Thymus (tissue), 11 donors: ENCODE measurements around the gene USF2. TPM values are rescaled to one million over a fixed set of nuclear protein-coding genes. Genes with fewer than 3 reads are reported as not detected.

Experiments
- DNase-seq, 9 donors: peaks; one replicate each; pipeline ENCODE4 v3.0.0-alpha.2; 2013; ENCODE audit warnings: low spot score in 9 of 9, low read depth in 6 of 9, missing footprints in 1 of 9
- H3K27ac ChIP-seq, 2 donors: one replicate each; pipeline ENCODE4 v1.5.1; 2013; ENCODE audit warnings: control low read depth in 1 of 2, low read depth in 1 of 2, low read length in 1 of 2, mild to moderate bottlenecking in 1 of 2, moderate library complexity in 1 of 2
- H3K27me3 ChIP-seq, 2 donors: one replicate each; pipeline ENCODE4 v1.5.1; 2013; ENCODE audit warnings: low read length in 1 of 2; ENCODE audit not compliant: control insufficient read depth in 2 of 2, insufficient read depth in 1 of 2
- H3K36me3 ChIP-seq, 2 donors: one replicate each; pipeline ENCODE4 v1.5.1; 2013; ENCODE audit warnings: low read length in 1 of 2, mild to moderate bottlenecking in 1 of 2, moderate library complexity in 1 of 2; ENCODE audit not compliant: control insufficient read depth in 2 of 2, insufficient read depth in 2 of 2
- H3K4me1 ChIP-seq, 2 donors: one replicate each; pipeline ENCODE4 v1.5.1; 2013; ENCODE audit warnings: low read length in 2 of 2; ENCODE audit not compliant: control insufficient read depth in 2 of 2, insufficient read depth in 2 of 2
- H3K4me3 ChIP-seq, 2 donors: one replicate each; pipeline ENCODE4 v1.5.1; 2013; ENCODE audit warnings: low read length in 2 of 2, control low read depth in 1 of 2, mild to moderate bottlenecking in 1 of 2
- H3K9me3 ChIP-seq, 2 donors: one replicate each; pipeline ENCODE4 v1.5.1; 2013; ENCODE audit warnings: low read length in 1 of 2, mild to moderate bottlenecking in 1 of 2; ENCODE audit not compliant: control insufficient read depth in 2 of 2, insufficient read depth in 1 of 2
- WGBS: extraction: QIAGEN DNeasy Blood & Tissue Kit; methylation state at CpG from one replicate; pipeline ENCODE4 v1.1.7; 2013; 5-methylcytosine and 5-hydroxymethylcytosine counted together
- polyA plus RNA-seq: library from polyadenylated mRNA; stranded (reverse); fragments of 200-250 nt; gene quantifications from one replicate; pipeline ENCODE4 v1.2.3, GENCODE V29; 2013
- total RNA-seq: library from RNA; stranded (reverse); fragments of 120-200 nt; gene quantifications from one replicate; pipeline ENCODE4 v1.2.4, GENCODE V29; 2013
- donor health status: healthy.

Gene USF2
- total and polyA plus RNA-seq, 2 donors, result 58.8 to 151 TPM

DNA sequence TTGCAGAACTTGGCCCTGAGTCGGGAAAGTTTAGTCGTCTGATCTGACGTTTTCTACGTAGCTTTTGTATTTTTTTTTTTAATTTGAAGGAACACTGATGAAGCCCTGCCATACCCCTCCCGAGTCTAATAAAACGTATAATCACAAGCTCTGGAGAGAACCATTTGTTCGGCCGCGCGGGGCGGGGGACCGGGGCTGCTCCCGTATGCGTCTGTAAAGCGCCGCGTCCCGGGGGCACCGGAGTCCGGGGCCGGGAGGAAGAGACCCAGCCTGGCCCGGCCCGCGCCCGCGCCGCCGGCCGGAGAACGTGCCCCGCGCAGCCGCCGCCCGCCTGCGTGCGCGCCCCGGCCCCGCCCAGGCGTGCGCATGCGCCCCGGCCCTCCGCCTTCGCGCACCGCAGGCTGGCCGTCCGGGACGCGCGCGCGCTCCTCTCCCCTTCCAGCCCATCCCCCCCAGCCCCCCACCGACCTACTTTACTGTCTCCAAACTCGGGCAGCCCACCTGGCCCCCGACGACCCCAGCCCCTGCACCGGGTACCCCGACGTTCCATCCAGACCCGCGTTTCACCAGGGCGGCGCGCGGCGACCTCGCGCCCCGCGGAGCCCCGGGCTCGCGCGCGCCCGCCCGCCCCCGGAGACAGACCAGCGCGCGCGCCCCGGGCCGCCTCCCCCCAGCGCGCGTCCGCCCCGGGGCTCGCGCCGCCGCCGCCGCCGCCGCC lies 785 bp upstream of the USF2 start:
- H3K9me3 ChIP-seq, result no peaks in the 10 kb centered on the region
- peak; percentile 38 to 85 (median 67) for DNase-seq

DNA sequence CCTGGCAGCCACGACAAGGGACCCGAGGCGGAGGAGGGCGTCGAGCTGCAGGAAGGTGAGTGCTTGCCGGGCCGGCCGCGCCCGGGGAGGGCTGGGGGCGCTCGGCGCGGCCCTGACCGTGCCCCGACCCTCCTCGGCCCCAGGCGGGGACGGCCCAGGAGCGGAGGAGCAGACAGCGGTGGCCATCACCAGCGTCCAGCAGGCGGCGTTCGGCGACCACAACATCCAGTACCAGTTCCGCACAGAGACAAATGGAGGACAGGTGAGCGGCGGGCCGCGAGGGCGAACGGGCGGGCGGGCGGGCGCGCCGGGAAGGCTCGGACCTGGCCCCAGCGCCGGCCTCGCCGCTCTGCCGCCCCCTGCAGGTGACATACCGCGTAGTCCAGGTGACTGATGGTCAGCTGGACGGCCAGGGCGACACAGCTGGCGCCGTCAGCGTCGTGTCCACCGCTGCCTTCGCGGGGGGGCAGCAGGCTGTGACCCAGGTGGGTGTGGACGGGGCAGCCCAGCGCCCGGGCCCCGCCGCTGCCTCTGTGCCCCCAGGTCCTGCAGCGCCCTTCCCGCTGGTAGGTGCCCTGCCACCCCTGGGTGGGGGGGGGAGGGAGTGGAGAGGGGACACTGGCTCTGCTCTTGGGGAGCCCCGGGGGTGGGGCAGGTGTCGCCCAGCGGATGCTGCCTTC lies 816 bp downstream of the USF2 start:
- no peaks in the 10 kb centered on the region for H3K27me3 ChIP-seq
- peaks cover 11 to 25% of the 10 kb centered on the region in 2 donors for H3K4me1 ChIP-seq
- H3K9me3 ChIP-seq, result no peaks in the 10 kb centered on the region
- H3K36me3 ChIP-seq, result peaks cover 38 to 44% of the 10 kb centered on the region in 2 donors
- peak in 8 of 9 donors; percentile 22 to 68 (median 47) for DNase-seq
- peak overlapping the region in 1 of 2 donors; percentile 94 for H3K27ac ChIP-seq
- peak overlapping the region; percentile 30 to 94 for H3K4me3 ChIP-seq
- 6% methylated on average over 66 of the region's 66 CpGs for WGBS

More for the DNA sequence above, 785 bp upstream of the USF2 start:
- no peaks in the 10 kb centered on the region for H3K27me3 ChIP-seq
- peak overlapping the region; percentile 85 to 99 for H3K27ac ChIP-seq
- H3K4me3 ChIP-seq, result peak overlapping the region; percentile 65 to 94
- peaks cover 11 to 25% of the 10 kb centered on the region in 2 donors for H3K4me1 ChIP-seq
- peaks cover 24 to 28% of the 10 kb centered on the region in 2 donors for H3K36me3 ChIP-seq
- WGBS, result under 1% methylated on average over 100 of the region's 100 CpGs

DNA sequence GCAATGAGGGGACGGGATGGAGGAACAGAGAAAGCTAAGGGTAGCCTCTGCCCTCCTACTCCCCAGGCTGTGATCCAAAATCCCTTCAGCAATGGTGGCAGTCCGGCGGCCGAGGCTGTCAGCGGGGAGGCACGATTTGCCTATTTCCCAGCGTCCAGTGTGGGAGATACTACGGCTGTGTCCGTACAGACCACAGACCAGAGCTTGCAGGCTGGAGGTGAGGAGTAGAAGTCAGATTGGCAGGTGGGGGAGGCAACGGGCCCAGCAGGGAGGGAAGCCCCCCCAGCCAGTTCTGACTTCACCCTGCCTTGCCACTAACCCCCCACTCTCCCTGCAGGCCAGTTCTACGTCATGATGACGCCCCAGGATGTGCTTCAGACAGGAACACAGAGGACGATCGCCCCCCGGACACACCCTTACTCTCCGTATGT lies 1.6 kb downstream of the USF2 start:
- no peaks in the 10 kb centered on the region for H3K9me3 ChIP-seq
- H3K27me3 ChIP-seq, result no peaks in the 10 kb centered on the region
- 97% methylated on average over 16 of the region's 16 CpGs for WGBS
- peaks cover 11 to 20% of the 10 kb centered on the region in 2 donors for H3K4me1 ChIP-seq
- H3K36me3 ChIP-seq, result peaks cover 41 to 47% of the 10 kb centered on the region in 2 donors
- no peak for DNase-seq
- no peak overlapping the region for H3K27ac ChIP-seq
- H3K4me3 ChIP-seq, result no peak overlapping the region

DNA sequence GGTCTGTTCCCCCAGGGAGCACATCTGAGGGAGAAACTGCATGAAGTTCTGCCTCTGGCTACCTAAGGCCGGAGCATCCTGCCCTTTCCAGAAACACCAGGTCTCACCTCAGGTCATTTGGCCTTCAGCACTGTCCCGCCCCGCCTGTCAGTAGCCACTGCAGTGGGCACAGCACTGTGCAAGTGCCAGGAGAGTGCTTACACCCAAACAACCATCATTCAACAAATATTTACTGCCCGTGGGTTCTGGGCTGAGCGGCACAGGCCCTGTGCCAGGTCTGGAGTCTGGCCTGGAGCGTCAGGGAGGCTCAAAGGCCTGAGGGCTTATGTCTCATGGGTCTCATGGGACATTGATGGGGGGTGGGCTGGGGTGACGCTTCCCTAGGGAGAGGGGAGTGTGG lies 2.8 kb downstream of the USF2 start:
- Histone ChIP-seq H3K4me3 (no peak overlapping the region), H3K4me1 (peaks cover 11 to 12% of the 10 kb centered on the region in 2 donors), H3K9me3 (no peaks in the 10 kb centered on the region), H3K27ac (no peak overlapping the region), H3K27me3 (no peaks in the 10 kb centered on the region), H3K36me3 (peaks cover 50 to 56% of the 10 kb centered on the region in 2 donors)
- DNase-seq, result no peak
- 97% methylated on average over 7 of the region's 7 CpGs for WGBS

DNA sequence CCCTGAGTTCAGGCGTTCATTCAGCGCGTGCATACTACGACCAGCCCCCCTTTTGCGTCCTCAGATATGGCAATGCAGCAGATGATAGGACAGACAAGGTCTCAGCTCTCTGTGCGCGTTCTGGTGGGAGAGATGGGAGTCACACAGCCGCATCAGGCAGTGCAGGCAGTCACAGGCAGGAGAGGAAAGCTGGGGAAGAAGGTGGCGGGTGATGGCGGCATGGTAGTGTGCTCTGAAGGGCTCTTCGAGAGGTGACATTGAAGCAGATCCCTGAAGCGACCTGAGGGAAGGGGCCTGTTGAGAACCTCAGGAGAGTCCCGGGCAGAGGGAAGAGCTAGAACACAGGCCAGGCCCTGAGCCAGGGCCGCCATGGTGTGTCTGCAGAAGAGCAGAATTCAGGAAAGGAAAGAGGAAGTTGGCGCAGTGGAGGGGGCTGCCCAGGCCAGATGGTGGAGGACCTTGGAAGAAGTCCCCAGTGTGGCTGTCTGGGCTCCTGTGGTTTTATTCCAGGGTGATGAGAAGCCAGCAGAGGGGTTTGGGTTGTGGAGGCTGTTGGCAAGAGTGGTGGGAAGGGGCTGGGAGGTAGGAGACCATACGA lies 3.5 kb downstream of the USF2 start:
- Histone ChIP-seq H3K27ac (no peak overlapping the region), H3K36me3 (peaks cover 53 to 61% of the 10 kb centered on the region in 2 donors), H3K9me3 (no peaks in the 10 kb centered on the region), H3K27me3 (no peaks in the 10 kb centered on the region), H3K4me1 (peaks cover 7 to 8% of the 10 kb centered on the region in 2 donors), H3K4me3 (no peak overlapping the region)
- 78% methylated on average over 16 of the region's 16 CpGs for WGBS
- DNase-seq, result no peak

DNA sequence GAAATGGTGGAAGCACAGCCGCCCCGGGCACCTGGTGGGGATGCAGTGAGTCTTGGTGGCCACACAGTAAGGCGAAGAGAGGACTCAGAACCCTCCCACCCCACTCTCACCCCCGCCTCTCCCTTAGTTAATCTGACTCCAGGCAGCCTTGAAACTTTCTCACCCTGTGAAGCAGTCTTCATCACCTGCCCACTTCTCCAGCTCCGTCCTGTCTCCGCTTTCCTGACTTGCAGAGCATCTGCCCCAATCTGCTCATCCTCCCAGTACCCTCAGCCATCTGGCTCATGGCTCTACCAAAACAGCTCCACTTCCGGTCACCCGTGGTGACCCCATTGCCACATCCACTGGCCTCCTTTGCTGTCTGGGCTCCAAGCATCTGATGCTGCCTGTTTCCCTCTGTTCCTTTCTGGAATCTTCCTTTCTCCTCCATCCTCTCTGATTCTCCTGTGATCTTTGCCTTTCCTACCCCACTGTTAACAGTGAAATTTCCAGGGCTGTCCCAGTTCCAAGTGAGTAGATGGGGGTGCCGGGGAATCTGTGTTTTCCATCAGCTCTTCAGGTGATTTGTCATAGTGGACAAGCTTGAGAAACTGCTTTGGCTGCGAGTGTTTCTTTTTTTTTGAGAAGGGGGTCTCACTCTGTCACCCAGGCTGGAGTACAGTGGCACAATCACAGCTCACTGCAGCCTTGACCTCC lies 4.3 kb downstream of the USF2 start:
- no peak for DNase-seq
- Histone ChIP-seq H3K27me3 (no peaks in the 10 kb centered on the region), H3K27ac (no peak overlapping the region), H3K9me3 (no peaks in the 10 kb centered on the region), H3K36me3 (peaks cover 61 to 68% of the 10 kb centered on the region in 2 donors), H3K4me1 (peaks cover 7 to 8% of the 10 kb centered on the region in 2 donors), H3K4me3 (no peak overlapping the region)
- 95% methylated on average over 10 of the region's 10 CpGs for WGBS

DNA sequence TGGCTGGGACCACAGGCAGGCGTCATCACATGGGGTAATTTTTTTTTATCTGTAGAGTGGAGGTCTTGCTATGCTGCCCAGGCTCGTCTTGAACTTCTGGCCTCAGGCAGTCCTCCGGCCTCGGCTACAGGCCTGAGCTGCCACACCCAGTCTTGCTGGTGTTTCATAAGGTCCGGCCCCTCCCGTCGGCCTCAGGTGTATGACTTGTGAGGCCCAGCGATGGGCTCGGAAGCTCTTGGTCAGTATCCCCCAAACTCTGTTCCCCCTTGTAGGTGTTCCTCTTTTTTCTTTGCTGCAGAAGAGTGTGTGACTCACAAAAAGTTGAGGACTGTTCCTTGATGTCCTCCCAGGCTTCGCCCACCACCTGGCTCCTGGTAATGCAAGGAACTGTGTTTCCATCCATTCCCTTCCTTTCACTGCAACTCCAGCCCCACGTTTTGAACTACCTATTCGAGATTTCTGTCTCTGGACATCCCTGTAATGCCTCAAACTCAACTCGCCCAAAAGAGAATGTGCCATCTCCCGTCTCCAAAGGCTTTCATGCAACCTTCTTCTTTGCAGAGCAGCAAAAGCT lies 5.0 kb downstream of the USF2 start:
- DNase-seq, result no peak
- H3K4me1 ChIP-seq, result peaks cover 7 to 8% of the 10 kb centered on the region in 2 donors
- no peak overlapping the region for H3K4me3 ChIP-seq
- H3K36me3 ChIP-seq, result peaks cover 66 to 74% of the 10 kb centered on the region in 2 donors
- H3K27ac ChIP-seq, result no peak overlapping the region
- no peaks in the 10 kb centered on the region for H3K9me3 ChIP-seq
- WGBS, result 96% methylated on average over 14 of the region's 14 CpGs
- no peaks in the 10 kb centered on the region for H3K27me3 ChIP-seq

DNA sequence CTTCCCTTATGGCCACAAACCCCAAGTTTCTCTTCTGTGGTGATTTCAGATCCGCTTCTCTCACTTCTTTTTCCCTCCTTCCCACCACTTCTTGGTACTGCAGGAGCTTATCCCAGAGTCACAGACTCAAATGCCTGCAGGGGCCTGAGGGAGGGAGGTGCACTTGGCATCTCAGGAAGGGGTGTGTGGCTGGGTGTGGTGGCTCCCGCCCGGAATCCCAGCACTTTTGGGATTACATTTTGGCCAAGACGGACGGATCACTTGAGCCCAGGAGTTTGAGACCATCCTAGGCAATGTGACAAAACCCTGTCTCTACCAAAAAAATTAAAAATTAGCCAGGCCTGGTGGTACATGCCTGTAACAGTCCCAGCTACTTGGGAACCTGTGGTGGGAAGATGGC lies 5.6 kb downstream of the USF2 start:
- peaks cover 68 to 79% of the 10 kb centered on the region in 2 donors for H3K36me3 ChIP-seq
- peaks cover 7 to 8% of the 10 kb centered on the region in 2 donors for H3K4me1 ChIP-seq
- DNase-seq, result no peak
- H3K9me3 ChIP-seq, result no peaks in the 10 kb centered on the region
- no peak overlapping the region for H3K4me3 ChIP-seq
- no peaks in the 10 kb centered on the region for H3K27me3 ChIP-seq
- 97% methylated on average over 5 of the region's 5 CpGs for WGBS
- H3K27ac ChIP-seq, result no peak overlapping the region
